NB4 (cell line): ENCODE measurements around the gene TTLL5.

Source experiments
- DNase-seq: peaks from one replicate; pipeline ENCODE4 v3.0.0; 2010; ENCODE audit warnings: low read depth
- H3K4me3 ChIP-seq: one replicate; pipeline ENCODE4 v1.5.1; 2011; ENCODE audit warnings: mild to moderate bottlenecking, low read depth, low read length, moderate library complexity
- MYC ChIP-seq: IDR thresholded peaks from 2 replicates; pipeline ENCODE4 v1.6.1; 2011; ENCODE audit warnings: low read depth, low read length
- POLR2A ChIP-seq: IDR thresholded peaks from 2 replicates; pipeline ENCODE4 v1.6.1; 2011; ENCODE audit warnings: mild to moderate bottlenecking; ENCODE audit not compliant: insufficient read length; ENCODE audit errors: extremely low read depth
- TF ChIP-seq, protein P1 (sequence below): IDR thresholded peaks from 2 replicates; pipeline ENCODE4 v1.6.1; 2011; ENCODE audit warnings: low read depth, low read length
- TF ChIP-seq, protein P2 (sequence below): IDR thresholded peaks from one replicate; pipeline ENCODE4 v1.5.1; 2012; ENCODE audit warnings: low read depth, low read length

TTLL5 gene

DNA sequence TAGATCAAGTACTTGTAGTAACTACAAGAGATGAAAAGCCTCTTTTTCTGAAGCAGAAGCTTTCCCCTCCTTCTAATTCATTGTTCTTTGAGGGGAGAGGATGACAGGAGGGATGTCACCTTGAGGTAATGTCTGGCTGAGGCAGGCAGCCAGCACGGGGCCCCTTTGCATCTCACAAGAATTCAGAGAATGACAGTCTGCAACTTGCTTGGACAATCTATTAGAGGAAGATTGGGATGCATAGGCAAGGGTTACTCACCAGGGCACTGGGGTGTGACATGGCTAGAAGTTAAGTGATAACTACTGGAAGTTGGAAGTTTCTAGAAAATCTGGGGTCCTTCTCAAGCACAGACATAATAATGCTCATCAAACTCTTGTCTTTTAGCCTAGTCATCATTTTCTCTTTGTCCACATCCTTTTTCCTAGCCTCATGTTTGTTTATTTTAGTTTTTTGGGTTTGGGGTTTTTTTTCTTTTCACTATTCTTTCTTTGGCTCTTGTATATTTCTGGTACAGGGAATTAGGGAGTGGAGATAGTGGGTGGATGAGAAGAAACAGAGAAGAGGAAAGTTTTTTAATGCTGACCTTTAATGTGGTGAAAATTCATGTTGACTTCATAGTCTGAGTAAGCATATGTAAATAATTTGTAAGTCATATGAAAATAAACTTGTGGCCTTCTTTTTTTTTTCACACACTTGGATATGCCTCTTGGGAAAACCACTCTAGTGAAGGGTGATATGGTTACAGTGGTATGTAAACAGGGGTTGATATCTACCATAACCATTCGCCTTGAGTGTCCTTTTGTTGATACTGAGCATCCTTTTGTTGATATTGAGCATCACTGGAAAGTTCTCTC is 55.1 kb downstream of the TTLL5 start:
- TF ChIP-seq, protein P1, sequence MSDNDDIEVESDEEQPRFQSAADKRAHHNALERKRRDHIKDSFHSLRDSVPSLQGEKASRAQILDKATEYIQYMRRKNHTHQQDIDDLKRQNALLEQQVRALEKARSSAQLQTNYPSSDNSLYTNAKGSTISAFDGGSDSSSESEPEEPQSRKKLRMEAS = no peak
- TF ChIP-seq, protein P2, sequence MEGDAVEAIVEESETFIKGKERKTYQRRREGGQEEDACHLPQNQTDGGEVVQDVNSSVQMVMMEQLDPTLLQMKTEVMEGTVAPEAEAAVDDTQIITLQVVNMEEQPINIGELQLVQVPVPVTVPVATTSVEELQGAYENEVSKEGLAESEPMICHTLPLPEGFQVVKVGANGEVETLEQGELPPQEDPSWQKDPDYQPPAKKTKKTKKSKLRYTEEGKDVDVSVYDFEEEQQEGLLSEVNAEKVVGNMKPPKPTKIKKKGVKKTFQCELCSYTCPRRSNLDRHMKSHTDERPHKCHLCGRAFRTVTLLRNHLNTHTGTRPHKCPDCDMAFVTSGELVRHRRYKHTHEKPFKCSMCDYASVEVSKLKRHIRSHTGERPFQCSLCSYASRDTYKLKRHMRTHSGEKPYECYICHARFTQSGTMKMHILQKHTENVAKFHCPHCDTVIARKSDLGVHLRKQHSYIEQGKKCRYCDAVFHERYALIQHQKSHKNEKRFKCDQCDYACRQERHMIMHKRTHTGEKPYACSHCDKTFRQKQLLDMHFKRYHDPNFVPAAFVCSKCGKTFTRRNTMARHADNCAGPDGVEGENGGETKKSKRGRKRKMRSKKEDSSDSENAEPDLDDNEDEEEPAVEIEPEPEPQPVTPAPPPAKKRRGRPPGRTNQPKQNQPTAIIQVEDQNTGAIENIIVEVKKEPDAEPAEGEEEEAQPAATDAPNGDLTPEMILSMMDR = no peak
- no peak for TF ChIP-seq POLR2A
- no peak for TF ChIP-seq MYC
- DNase-seq = no peak
- H3K4me3 ChIP-seq = no peak overlapping the region

DNA sequence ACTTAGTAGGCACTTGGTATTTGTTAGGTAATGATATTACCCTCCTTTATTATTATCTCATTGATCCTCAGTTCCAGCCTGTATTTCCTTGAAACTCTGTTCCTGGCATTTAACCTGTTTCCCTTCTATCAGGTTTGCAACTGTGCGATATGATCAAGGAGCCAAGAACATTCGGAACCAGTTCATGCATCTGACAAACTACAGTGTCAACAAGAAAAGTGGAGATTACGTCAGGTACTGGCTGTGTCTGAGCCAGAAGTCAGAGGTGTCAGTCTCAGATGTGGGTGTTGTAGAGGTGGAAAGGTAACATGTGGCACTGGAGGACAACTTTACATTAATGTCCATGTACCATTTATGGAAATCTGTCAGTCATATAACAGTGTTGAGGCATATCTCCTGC is 56.7 kb downstream of the TTLL5 start:
- no peak overlapping the region for H3K4me3 ChIP-seq
- TF ChIP-seq POLR2A (no peak), MYC (no peak)
- TF ChIP-seq, protein P1 = no peak
- TF ChIP-seq, protein P2 = no peak
- DNase-seq = no peak

DNA sequence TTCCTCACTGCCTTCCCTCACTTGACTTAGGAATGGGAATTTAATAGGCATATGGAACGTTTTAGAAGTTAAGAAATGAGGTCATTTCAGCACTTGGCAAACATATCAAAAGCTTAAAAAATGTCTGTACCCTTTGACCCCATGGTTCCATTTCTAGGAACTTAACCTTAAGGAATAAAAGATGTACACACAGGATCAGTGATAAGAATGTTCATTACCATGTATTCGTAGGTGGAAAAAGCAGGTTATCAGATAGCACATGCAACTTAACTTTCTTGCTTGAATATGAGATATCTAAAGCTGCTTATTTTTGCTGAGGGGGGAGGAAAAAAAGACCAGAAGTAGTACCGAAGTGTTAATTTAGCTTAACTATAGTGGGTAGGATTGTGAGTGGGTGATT is 57.2 kb downstream of the TTLL5 start:
- TF ChIP-seq MYC (no peak), POLR2A (no peak)
- TF ChIP-seq, protein P2 = no peak
- TF ChIP-seq, protein P1 = no peak
- DNase-seq = no peak
- H3K4me3 ChIP-seq = no peak overlapping the region

DNA sequence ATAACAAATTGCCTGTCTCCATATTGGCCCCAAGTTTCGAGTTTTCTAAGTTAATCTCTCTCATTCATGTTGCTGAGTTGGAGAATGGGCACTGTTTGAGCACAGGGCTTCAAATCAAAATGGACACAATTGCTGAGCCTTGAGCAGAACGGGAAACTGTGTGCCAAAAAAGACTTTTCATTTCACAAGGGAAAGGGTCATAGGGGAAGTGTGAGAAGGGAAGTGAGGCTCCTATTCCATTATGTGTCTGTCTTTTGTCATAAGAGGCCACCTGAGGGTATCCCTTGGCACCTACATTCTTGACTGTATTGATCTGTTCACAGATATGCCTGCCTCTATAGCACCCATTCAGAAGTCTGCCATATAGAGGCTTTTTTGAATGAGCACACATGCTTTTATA is 59.1 kb downstream of the TTLL5 start:
- TF ChIP-seq POLR2A = no peak
- TF ChIP-seq, protein P2 = no peak
- TF ChIP-seq, protein P1 = no peak
- TF ChIP-seq MYC = no peak
- no peak for DNase-seq
- no peak overlapping the region for H3K4me3 ChIP-seq

DNA sequence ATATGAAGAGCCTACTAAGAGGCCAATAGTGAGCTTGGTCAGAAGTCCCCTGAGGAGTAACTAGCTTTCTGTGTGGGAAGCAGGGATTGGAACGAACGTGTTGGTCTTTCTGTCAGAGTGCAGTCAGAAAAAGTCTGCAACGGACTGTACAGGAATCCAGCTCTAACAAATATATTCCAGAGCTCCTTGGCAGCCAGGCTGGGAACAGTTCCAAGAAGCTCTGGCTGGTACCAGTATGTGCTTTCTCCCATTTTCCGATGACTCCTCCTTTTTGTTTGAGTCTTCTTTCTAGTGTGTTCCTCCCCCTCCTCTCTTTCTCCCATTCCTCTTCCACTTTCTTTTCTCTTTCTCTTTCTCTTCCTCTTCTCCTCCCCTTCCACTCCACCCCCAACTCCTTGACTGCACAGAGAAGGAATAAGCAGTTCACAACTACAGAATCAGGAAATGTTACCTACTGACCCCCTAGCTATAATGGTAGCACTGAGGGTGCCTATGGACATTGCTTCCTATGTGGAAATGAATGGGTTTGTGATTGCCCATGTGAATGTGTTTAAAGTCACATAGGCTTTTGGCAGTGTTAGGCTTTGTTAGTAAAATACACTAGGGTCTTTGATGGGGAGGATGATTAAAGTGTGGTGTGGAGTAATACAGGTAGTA is 59.9 kb downstream of the TTLL5 start:
- TF ChIP-seq POLR2A (no peak), MYC (no peak)
- TF ChIP-seq, protein P1 = no peak
- TF ChIP-seq, protein P2 = no peak
- H3K4me3 ChIP-seq = no peak overlapping the region
- no peak for DNase-seq
